ENCODE results near the gene CXCL5. TPM values are rescaled to one million over a fixed set of nuclear protein-coding genes. Genes with fewer than 3 reads are reported as not detected.
"Not testable (repeated sequence)": the region's sequence is repeated elsewhere in the genome, so short reads cannot be mapped to it uniquely, and the experiment has no call there.

Gene CXCL5
- total RNA-seq, 4 donors from 2014 or later: 0.64 TPM; not detected in 3

DNA sequence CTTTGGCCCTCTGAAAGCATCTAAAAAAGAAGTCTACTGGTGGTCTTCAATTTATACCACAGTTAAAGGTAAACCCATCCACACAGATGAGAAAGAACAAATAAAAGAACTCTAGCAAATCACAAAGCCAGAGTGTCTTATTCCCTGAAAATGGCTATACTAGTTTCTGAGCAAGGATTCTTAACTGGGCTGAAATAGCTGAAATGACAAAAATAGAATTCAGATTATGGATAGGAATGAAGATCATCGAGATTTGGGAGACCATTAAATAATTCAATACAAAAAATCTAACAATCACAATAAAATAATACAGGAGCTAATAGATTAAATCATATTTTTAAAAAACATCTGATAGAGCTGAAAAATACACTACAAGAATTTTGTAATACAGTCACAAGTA, 28.5 kb downstream of the CXCL5 start:
- intact Hi-C loops (cut with DNase I; ENCODE audit: low total_unique reads) (no loop called here), in situ Hi-C loops (cut with MboI; ENCODE audit: low pct_ligation_motif_present in 1 of 4, low pct_unique_long_range_greater_than_20kb in 1 of 4, low sequenced_read_pairs in 3 of 4) (no loop called here)
- Histone ChIP-seq H3K36me3 (no peaks in the 10 kb centered on the region), H3K27me3 (no peaks in the 10 kb centered on the region), H3K4me3 (no peak overlapping the region), H3K4me1 (no peaks in the 10 kb centered on the region), H3K9me3 (peaks cover 10 to 17% of the 10 kb centered on the region in 2 donors), H3K27ac (no peak overlapping the region)
- TF ChIP-seq POLR2AphosphoS5 (IDR thresholded peaks at IDR 0.05) (no peak), EP300 (IDR thresholded peaks at IDR 0.05; ENCODE audit: low read depth) (no peak), POLR2A (IDR thresholded peaks at IDR 0.05) (no peak)
- TF ChIP-seq, protein P1, sequence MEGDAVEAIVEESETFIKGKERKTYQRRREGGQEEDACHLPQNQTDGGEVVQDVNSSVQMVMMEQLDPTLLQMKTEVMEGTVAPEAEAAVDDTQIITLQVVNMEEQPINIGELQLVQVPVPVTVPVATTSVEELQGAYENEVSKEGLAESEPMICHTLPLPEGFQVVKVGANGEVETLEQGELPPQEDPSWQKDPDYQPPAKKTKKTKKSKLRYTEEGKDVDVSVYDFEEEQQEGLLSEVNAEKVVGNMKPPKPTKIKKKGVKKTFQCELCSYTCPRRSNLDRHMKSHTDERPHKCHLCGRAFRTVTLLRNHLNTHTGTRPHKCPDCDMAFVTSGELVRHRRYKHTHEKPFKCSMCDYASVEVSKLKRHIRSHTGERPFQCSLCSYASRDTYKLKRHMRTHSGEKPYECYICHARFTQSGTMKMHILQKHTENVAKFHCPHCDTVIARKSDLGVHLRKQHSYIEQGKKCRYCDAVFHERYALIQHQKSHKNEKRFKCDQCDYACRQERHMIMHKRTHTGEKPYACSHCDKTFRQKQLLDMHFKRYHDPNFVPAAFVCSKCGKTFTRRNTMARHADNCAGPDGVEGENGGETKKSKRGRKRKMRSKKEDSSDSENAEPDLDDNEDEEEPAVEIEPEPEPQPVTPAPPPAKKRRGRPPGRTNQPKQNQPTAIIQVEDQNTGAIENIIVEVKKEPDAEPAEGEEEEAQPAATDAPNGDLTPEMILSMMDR (IDR thresholded peaks at IDR 0.05): no peak
- no peak for DNase-seq
- 85 to 100% methylated on average over 1 of the region's 1 CpG for WGBS, 2 donors (ENCODE audit: low coverage in 1 of 2)

DNA sequence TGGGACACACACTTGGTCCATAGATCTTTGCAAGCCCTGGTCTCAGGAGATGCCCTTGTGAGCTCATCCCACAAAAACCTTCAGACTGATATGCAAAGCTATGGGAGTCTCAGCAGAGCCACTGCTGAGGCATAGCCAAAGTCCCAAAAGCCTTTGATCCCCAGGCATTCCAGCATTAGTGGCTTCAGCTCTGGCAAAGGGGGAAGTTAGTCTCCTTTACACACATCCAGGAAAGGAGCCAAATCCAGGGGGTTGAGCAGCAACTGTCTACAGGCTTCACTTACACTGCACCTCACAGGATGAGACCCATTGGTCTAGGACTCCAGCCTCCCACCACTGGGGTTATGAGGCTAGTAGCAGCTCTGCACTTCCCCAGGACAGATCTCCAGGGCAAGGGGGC, 30.6 kb downstream of the CXCL5 start:
- in situ Hi-C loops (cut with MboI; ENCODE audit: low pct_ligation_motif_present in 1 of 4, low pct_unique_long_range_greater_than_20kb in 1 of 4, low sequenced_read_pairs in 3 of 4) (no loop called here), intact Hi-C loops (cut with DNase I; ENCODE audit: low total_unique reads) (no loop called here)
- Histone ChIP-seq H3K36me3 (no peaks in the 10 kb centered on the region), H3K9me3 (peaks cover 10 to 17% of the 10 kb centered on the region in 2 donors), H3K27me3 (no peaks in the 10 kb centered on the region), H3K4me1 (no peaks in the 10 kb centered on the region), H3K27ac (no peak overlapping the region), H3K4me3 (no peak overlapping the region)
- DNase-seq: no peak
- TF ChIP-seq, protein P1 (IDR thresholded peaks at IDR 0.05): no peak
- TF ChIP-seq POLR2AphosphoS5 (IDR thresholded peaks at IDR 0.05): no peak
- TF ChIP-seq EP300 (IDR thresholded peaks at IDR 0.05; ENCODE audit: low read depth): no peak
- no peak for TF ChIP-seq POLR2A (IDR thresholded peaks at IDR 0.05)

DNA sequence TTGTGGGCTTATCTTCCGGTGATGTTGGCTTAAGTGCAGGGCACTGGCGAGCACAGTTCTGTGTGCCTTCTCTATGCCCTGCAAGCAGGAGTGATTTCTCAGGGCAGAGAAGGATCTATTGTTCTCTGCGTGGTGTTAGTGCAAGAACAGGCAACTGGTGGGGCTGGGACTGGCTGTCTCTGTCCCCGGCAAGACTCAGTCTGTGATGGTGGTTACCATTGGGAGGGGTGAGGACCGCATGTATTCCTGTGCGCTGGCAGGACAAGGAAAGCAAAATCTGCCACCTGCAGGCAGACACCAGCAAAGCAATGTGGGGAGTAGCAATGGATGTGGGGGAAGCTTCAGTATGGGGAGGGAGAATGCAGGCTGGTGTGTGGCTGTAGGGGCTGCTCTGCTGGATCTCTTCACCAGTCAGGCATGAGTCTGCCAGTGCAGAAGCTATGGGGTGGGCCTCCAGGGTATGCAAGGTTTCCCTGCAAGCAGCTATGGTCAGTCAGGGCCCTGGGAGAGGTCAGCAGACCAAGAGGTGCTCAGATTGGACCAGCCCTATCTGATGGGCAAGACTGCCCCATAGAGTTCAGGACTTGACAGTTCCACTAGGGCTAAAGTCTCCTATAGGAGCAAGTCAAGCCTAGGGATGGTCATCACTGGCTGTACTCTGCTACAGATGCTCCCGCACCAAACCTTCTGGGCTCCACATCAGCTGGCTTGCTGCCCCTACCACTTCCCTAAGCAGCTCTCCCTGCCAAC, 33.4 kb downstream of the CXCL5 start:
- TF ChIP-seq POLR2A (IDR thresholded peaks at IDR 0.05): no peak
- TF ChIP-seq, protein P1 (IDR thresholded peaks at IDR 0.05): peak in 1 of 5 experiments; percentile 17
- no peaks in the 10 kb centered on the region for H3K36me3 ChIP-seq
- 84 to 86% methylated on average over 3 to 7 of the region's 7 CpGs for WGBS, 2 donors (ENCODE audit: low coverage in 1 of 2)
- peaks cover 0 to 4% of the 10 kb centered on the region in 2 donors for H3K9me3 ChIP-seq
- no peak overlapping the region for H3K27ac ChIP-seq
- H3K4me3 ChIP-seq: no peak overlapping the region
- no peak for DNase-seq
- in situ Hi-C loops (cut with MboI; ENCODE audit: low pct_ligation_motif_present in 1 of 4, low pct_unique_long_range_greater_than_20kb in 1 of 4, low sequenced_read_pairs in 3 of 4): no loop called here
- H3K27me3 ChIP-seq: no peaks in the 10 kb centered on the region
- no peaks in the 10 kb centered on the region for H3K4me1 ChIP-seq
- intact Hi-C loops (cut with DNase I; ENCODE audit: low total_unique reads): no loop called here

DNA sequence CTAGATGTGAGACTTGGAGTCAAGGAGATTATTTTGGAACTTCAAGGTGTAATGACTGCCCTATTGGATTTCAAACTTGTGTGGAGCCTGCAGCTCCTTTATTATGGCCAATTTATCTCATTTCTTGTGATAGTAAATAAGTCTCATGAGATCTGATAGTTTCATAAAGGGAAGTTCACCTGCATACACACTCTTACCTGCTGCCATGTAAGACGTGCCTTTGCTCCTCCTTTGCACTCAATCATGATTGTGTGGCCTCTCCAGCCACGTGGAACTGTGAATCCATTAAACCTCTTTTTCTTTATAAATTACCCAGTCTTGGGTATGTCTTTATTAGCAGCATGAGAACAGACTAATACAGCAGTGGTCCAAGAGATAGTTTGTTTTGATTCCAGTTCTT, 35.8 kb downstream of the CXCL5 start:
- no peak overlapping the region for H3K27ac ChIP-seq
- 65 to 74% methylated on average over 2 of the region's 2 CpGs for WGBS, 2 donors (ENCODE audit: low coverage in 1 of 2)
- no peaks in the 10 kb centered on the region for H3K27me3 ChIP-seq
- no peak overlapping the region for H3K4me3 ChIP-seq
- H3K9me3 ChIP-seq: peaks cover 0 to 8% of the 10 kb centered on the region in 2 donors
- intact Hi-C loops (cut with DNase I; ENCODE audit: low total_unique reads): no loop called here
- H3K36me3 ChIP-seq: no peaks in the 10 kb centered on the region
- in situ Hi-C loops (cut with MboI; ENCODE audit: low pct_ligation_motif_present in 1 of 4, low pct_unique_long_range_greater_than_20kb in 1 of 4, low sequenced_read_pairs in 3 of 4): no loop called here
- no peak for DNase-seq
- TF ChIP-seq POLR2AphosphoS5 (IDR thresholded peaks at IDR 0.05) (no peak), POLR2A (IDR thresholded peaks at IDR 0.05) (no peak), EP300 (IDR thresholded peaks at IDR 0.05; ENCODE audit: low read depth) (no peak)
- TF ChIP-seq, protein P1 (IDR thresholded peaks at IDR 0.05): no peak
- H3K4me1 ChIP-seq: no peaks in the 10 kb centered on the region

DNA sequence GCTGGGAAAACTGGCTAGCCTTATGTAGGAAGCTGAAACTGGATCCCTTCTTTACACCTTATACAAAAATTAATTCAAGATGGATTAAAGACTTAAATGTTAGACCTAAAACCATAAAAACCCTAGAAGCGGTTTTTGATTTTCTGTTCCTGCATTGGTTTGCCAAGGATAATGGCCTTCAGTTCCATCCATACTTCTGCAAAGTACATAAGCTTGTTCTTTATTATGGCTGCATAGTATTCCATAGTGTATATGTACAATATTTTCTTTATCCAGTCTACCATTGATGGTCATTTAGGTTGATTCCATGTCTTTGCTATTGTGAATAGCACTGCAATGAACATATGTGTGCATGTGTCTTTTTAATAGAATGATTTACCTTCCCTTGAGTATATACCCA, 39.4 kb downstream of the CXCL5 start:
- H3K36me3 ChIP-seq; H3K4me3 ChIP-seq; H3K27me3 ChIP-seq; H3K27ac ChIP-seq; in situ Hi-C loops (cut with MboI; ENCODE audit: low pct_ligation_motif_present in 1 of 4, low pct_unique_long_range_greater_than_20kb in 1 of 4, low sequenced_read_pairs in 3 of 4); DNase-seq; intact Hi-C loops (cut with DNase I; ENCODE audit: low total_unique reads); H3K4me1 ChIP-seq; H3K9me3 ChIP-seq: not testable (repeated sequence)
- 89 to 93% methylated on average over 1 of the region's 1 CpG for WGBS, 2 donors (ENCODE audit: low coverage in 1 of 2)
